HCT116 (cell line): Measurements from ENCODE around the gene SET.
A peak's percentile ranks its signal among the peaks of the same experiment; 100 is the strongest.

Source experiments
- CTCF ChIP-seq, 3 experiments: fragments of 200-600 bp in 1 of 3; sonication (generic) in 1 of 3; IDR thresholded peaks in 2 of 3; conservative IDR thresholded peaks in 1 of 3; 2 replicates each; pipeline ENCODE4 v1.5.1; 2012 to 2017; ENCODE audit warnings: low read depth in 2 of 3, low read length in 2 of 3, antibody characterized with exemption in 1 of 3, borderline replicate concordance in 1 of 3, control low read depth in 1 of 3, mild to moderate bottlenecking in 1 of 3, mixed read lengths in 1 of 3, mixed run types in 1 of 3, moderate library complexity in 1 of 3; ENCODE audit not compliant: insufficient read depth in 1 of 3
- JUND ChIP-seq: IDR thresholded peaks from 2 replicates; pipeline ENCODE4 v1.6.1; 2012
- POLR2AphosphoS5 ChIP-seq: IDR thresholded peaks from 2 replicates; pipeline ENCODE4 v1.6.1; 2011; ENCODE audit warnings: mild to moderate bottlenecking, low read depth, low read length, moderate library complexity
- YY1 ChIP-seq: IDR thresholded peaks from 2 replicates; pipeline ENCODE4 v1.6.1; 2011; ENCODE audit warnings: low read length, low read depth, moderate library complexity, mild to moderate bottlenecking; ENCODE audit not compliant: insufficient replicate concordance; ENCODE audit errors: extremely low read depth
- TF ChIP-seq, protein P1 (sequence below): IDR thresholded peaks from 2 replicates; pipeline ENCODE4 v1.6.1; 2012

- TF ChIP-seq POLR2AphosphoS5: 0 out of 2 replicates have a peak, but pooled peaks have one; percentile 15
- TF ChIP-seq JUND: no peak
- TF ChIP-seq CTCF (IDR thresholded peaks at IDR 0.05 in 2 of 3, conservative IDR thresholded peaks at IDR 0.05 in 1 of 3; ENCODE audit: borderline replicate concordance in 1 of 3, insufficient read depth in 1 of 3, low read depth in 2 of 3, low read length in 2 of 3): no peak
- TF ChIP-seq, protein P1, sequence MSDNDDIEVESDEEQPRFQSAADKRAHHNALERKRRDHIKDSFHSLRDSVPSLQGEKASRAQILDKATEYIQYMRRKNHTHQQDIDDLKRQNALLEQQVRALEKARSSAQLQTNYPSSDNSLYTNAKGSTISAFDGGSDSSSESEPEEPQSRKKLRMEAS: no peak
- TF ChIP-seq YY1: no peak
These were observed 35.1 kb upstream of the SET start for GRCh38 chr9:128653908-128654307.
